GM19239 (cell line): ENCODE data around the gene MAGEA9.
A peak's percentile ranks its signal among the peaks of the same experiment; 100 is the strongest.
"Not testable (repeated sequence)": the region's sequence is repeated elsewhere in the genome, so short reads cannot be mapped to it uniquely, and the experiment has no call there.

Experiments used
- DNase-seq: peaks from one replicate; pipeline ENCODE4 v3.0.0; 2011; ENCODE audit warnings: low spot score; ENCODE audit not compliant: insufficient read length
- FAIRE-seq: peaks from 2 replicates; lab custom pipeline; 2011; peaks lifted over from hg19 to GRCh38; lab: Jason Lieb, UNC

The MAGEA9 gene

GRCh38 chrX:149803458-149804062 lies 21.8 kb downstream of the MAGEA9 start:
- DNase-seq (no peak), FAIRE-seq (peak; percentile 42)

- DNase-seq (no peak), FAIRE-seq (no peak)
These were observed 22.4 kb downstream of the MAGEA9 start for GRCh38 chrX:149804102-149804501.

- no peak for FAIRE-seq
- no peak for DNase-seq
These were observed 26.2 kb downstream of the MAGEA9 start for GRCh38 chrX:149807747-149808458.

GRCh38 chrX:149818652-149819051 lies 36.9 kb downstream of the MAGEA9 start:
- DNase-seq (no peak), FAIRE-seq (no peak)

- FAIRE-seq = no peak
- DNase-seq = no peak
These were observed 37.6 kb downstream of the MAGEA9 start for GRCh38 chrX:149819371-149819770.

GRCh38 chrX:149825424-149825823 lies 43.7 kb downstream of the MAGEA9 start:
- DNase-seq = no peak

GRCh38 chrX:149827254-149827653 lies 45.5 kb downstream of the MAGEA9 start:
- DNase-seq (no peak), FAIRE-seq (no peak)

More at GRCh38 chrX:149825424-149825823, 43.7 kb downstream of the MAGEA9 start:
- FAIRE-seq = no peak

- FAIRE-seq (no peak), DNase-seq (no peak)
These were observed 48.0 kb downstream of the MAGEA9 start for GRCh38 chrX:149829751-149830191.

- FAIRE-seq (peak; percentile 95), DNase-seq (no peak)
These were observed 48.6 kb downstream of the MAGEA9 start for GRCh38 chrX:149830192-149830873.

- FAIRE-seq (no peak), DNase-seq (no peak)
These were observed 49.7 kb downstream of the MAGEA9 start for GRCh38 chrX:149831473-149831872.

GRCh38 chrX:149836728-149837127 lies 55.0 kb downstream of the MAGEA9 start:
- not testable (repeated sequence) for FAIRE-seq, DNase-seq

- DNase-seq = no peak
- no peak for FAIRE-seq
These were observed 55.4 kb downstream of the MAGEA9 start for GRCh38 chrX:149837167-149837566.
